ENCODE data around the gene HELZ2.

HELZ2 gene

DNA sequence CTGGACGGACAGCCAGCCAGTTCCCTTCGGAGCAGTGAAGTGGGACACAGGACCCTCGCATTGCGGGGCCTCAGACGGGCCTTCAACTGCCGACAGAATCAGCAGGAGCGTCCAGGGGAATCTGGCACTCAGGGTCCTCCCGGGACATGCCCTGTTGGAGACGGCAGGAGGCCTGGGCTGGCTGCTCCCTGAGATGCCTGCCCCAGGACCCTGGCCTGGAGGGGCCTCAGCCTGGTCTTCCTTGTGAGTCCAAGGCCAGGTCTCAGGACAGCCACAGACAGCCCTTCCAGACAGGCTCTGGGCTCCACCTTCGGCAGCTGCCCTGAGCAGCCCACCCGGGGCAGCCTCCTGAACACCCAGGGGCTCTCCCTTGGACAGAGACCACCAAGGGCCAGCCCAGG, 14.6 kb upstream of the HELZ2 start:
- TF ChIP-seq MAX (IDR thresholded peaks at IDR 0.05; ENCODE audit: low read depth, low read length) = no peak
- TF ChIP-seq MYC (IDR thresholded peaks at IDR 0.05; ENCODE audit: low read depth, low read length) = no peak
- TF ChIP-seq POLR2A (IDR thresholded peaks at IDR 0.05; ENCODE audit: extremely low read depth, insufficient read length) = no peak
- TF ChIP-seq CTCF (IDR thresholded peaks at IDR 0.05; ENCODE audit: low read depth, low read length) = no peak
- no peak overlapping the region for H3K4me3 ChIP-seq (ENCODE audit: low read depth, low read length)
- no peak for DNase-seq (ENCODE audit: low read depth)

DNA sequence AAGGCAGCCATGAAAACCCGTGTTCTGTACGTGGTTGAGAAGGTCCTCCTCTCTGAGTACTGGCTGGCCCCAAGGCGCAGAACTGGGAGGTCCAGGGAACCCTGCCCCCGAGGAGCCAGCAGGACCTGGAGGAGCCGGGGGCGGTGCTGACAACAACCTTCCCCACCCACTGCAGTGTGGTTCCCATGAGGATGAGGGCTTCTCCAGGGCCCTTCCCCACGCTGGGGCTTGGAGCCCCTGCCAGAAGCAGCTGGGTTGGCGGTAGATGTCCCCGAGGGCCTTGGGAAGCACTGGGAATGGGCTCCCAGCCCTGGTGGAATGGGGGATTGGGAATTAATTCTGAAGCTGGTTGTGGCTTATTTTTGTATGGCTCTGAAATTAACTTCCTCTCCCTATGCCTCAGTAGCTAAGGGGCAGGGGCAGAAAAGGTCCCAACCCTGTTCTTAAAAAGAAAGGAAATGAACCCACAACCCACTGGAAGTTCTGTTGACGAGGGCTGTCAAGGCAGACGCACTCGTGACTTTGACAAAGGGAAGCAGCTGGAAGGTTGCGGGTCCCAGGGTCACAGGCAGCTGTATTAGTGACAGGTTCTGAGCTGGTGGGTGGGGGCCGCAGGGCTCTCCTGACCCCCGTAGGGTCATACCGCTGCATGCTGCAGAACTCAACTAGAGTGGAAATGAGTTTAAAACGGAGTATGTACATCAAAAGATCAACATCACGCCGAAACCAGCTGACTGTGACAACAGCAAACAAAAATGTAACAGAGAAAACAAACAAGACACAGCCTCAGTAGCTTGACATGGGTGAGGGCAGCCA, 13.9 kb upstream of the HELZ2 start:
- H3K4me3 ChIP-seq (ENCODE audit: low read depth, low read length) = no peak overlapping the region
- no peak for DNase-seq (ENCODE audit: low read depth)
- no peak for TF ChIP-seq CTCF (IDR thresholded peaks at IDR 0.05; ENCODE audit: low read depth, low read length)
- TF ChIP-seq MYC (IDR thresholded peaks at IDR 0.05; ENCODE audit: low read depth, low read length) = no peak
- no peak for TF ChIP-seq MAX (IDR thresholded peaks at IDR 0.05; ENCODE audit: low read depth, low read length)
- no peak for TF ChIP-seq POLR2A (IDR thresholded peaks at IDR 0.05; ENCODE audit: extremely low read depth, insufficient read length)

DNA sequence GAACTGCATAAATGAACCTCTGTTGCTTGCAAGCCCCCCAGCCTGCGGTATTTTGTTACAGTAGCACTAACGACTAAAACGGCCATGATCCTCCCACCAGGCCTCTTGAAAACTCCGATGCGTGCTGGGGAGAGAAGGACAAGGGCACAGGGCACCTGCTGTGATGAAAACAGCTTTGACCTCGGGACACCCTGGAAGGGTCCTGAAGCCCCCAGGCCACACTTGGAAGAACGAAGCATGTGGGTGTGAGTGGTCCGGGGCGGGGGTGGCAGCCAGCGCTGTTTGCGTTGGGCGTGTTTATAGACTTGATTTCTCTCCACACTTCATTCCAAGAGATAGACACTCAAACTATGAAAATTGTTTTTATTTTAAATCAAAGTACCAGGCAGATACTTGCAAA, 13.2 kb upstream of the HELZ2 start:
- H3K4me3 ChIP-seq (ENCODE audit: low read depth, low read length) = no peak overlapping the region
- DNase-seq (ENCODE audit: low read depth) = no peak
- TF ChIP-seq MAX (IDR thresholded peaks at IDR 0.05; ENCODE audit: low read depth, low read length) (no peak), MYC (IDR thresholded peaks at IDR 0.05; ENCODE audit: low read depth, low read length) (no peak), CTCF (IDR thresholded peaks at IDR 0.05; ENCODE audit: low read depth, low read length) (no peak)

- DNase-seq (ENCODE audit: low read depth) = no peak
- no peak overlapping the region for H3K4me3 ChIP-seq (ENCODE audit: low read depth, low read length)
- TF ChIP-seq POLR2A (IDR thresholded peaks at IDR 0.05; ENCODE audit: extremely low read depth, insufficient read length) (no peak), CTCF (IDR thresholded peaks at IDR 0.05; ENCODE audit: low read depth, low read length) (no peak), MYC (IDR thresholded peaks at IDR 0.05; ENCODE audit: low read depth, low read length) (no peak), MAX (IDR thresholded peaks at IDR 0.05; ENCODE audit: low read depth, low read length) (no peak)
These were observed 12.8 kb upstream of the HELZ2 start for GRCh38 chr20:63586797-63587196.

- no peak for TF ChIP-seq CTCF (IDR thresholded peaks at IDR 0.05; ENCODE audit: low read depth, low read length)
- no peak for TF ChIP-seq MAX (IDR thresholded peaks at IDR 0.05; ENCODE audit: low read depth, low read length)
- no peak for TF ChIP-seq MYC (IDR thresholded peaks at IDR 0.05; ENCODE audit: low read depth, low read length)
- TF ChIP-seq POLR2A (IDR thresholded peaks at IDR 0.05; ENCODE audit: extremely low read depth, insufficient read length) = no peak
- no peak for DNase-seq (ENCODE audit: low read depth)
These were observed 11.9 kb upstream of the HELZ2 start for GRCh38 chr20:63585616-63586565.

More at GRCh38 chr20:63585616-63586565, 11.9 kb upstream of the HELZ2 start:
- no peak overlapping the region for H3K4me3 ChIP-seq (ENCODE audit: low read depth, low read length)

All from NB4 (cell line).